GM19397 (cell line): ENCODE results near the gene NALCN.

Experiments
- ATAC-seq: cut with Tn5 transposase; IDR thresholded peaks from one replicate; pipeline ENCODE4 v1.9.1; 2021; ENCODE audit warnings: mild to moderate bottlenecking, moderate library complexity; ENCODE audit not compliant: unreplicated experiment

The NALCN gene

GRCh38 chr13:101053301-101054093, 362.8 kb downstream of the NALCN start:
- no peak for ATAC-seq

- no peak for ATAC-seq
These were observed 367.0 kb downstream of the NALCN start for GRCh38 chr13:101049166-101049850.

- ATAC-seq, result no peak
These were observed 379.8 kb downstream of the NALCN start for GRCh38 chr13:101036546-101036945.

GRCh38 chr13:101035119-101035620, 381.1 kb downstream of the NALCN start:
- no peak for ATAC-seq

DNA sequence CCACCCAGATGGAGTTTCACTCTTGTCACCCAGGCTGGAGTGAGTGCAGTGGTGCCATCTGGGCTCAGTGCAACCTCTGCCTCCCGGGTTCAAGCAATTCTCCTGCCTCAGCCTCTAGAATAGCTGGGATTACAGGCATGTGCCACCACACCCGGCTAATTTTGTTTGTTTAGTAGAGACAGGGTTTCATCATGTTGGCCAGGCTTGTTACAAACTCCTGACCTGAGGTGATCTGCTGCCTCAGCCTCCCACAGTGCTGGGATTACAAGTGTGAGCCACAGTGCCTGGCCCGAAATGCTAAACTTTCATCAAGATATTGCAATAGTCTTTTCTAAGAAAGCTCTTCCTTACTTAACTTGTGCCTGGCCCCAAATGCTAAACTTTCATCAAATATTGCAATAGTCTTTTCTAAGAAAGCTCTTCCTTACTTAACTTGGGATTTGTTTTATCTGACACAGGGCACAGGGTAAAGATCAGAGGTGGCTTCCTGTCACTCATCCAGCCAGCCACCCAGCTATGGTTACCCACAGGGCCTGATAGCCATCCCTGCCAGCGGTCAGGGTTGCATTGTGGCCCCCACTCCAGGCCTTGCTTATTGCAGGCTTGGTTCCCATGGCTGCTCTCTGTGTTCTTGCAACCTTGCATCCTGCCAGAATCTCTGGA, 389.4 kb downstream of the NALCN start:
- ATAC-seq, result no peak

GRCh38 chr13:101026328-101026727, 390.0 kb downstream of the NALCN start:
- ATAC-seq, result no peak

- no peak for ATAC-seq
These were observed 390.4 kb downstream of the NALCN start for GRCh38 chr13:101025925-101026324.

GRCh38 chr13:101025519-101025918, 390.8 kb downstream of the NALCN start:
- ATAC-seq, result no peak

DNA sequence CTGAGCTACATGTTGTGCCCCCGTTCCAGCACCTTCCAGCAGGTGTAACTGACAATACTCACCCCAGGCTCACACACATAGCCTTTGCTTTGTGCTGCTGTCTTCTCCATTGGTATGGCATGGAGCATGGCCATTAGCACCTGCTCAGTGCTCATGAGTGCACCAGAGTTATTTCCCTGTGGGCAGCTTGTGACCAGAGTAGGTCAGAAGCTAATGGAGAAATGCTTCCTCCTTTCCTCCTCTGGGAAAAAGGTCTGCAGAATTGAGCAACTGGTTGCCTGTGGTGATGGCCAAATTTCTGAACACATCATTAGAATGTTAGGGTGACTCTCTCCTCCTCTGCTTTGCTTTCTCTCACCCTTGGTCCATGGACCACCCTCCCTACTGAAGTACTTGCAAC, 397.2 kb downstream of the NALCN start:
- no peak for ATAC-seq

DNA sequence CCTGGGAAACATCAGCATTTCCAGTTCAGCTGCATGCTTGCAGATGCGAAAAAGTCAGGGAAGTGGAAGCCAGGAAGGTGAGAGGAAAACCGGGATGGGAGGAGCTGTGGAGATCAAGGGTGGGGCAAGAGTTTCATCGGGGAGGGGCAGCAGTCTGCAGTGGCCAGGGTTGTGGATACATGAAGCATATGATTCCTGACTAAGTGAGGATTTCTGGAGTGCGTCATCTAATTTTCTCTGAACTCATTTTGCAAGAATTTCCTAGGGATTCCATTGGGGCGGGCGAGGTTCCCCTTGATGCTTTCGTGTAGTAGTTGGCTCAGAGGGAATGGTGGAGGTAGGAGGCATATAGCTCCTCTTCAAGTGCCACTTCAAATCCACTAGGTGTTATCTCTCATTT, 397.6 kb downstream of the NALCN start:
- ATAC-seq, result no peak

- no peak for ATAC-seq
These were observed 399.0 kb downstream of the NALCN start for GRCh38 chr13:101017123-101017872.

GRCh38 chr13:101016475-101016874, 399.8 kb downstream of the NALCN start:
- ATAC-seq, result no peak

GRCh38 chr13:101013245-101013644, 403.1 kb downstream of the NALCN start:
- ATAC-seq, result no peak

- ATAC-seq, result no peak
These were observed 406.2 kb downstream of the NALCN start for GRCh38 chr13:101010100-101010499.

DNA sequence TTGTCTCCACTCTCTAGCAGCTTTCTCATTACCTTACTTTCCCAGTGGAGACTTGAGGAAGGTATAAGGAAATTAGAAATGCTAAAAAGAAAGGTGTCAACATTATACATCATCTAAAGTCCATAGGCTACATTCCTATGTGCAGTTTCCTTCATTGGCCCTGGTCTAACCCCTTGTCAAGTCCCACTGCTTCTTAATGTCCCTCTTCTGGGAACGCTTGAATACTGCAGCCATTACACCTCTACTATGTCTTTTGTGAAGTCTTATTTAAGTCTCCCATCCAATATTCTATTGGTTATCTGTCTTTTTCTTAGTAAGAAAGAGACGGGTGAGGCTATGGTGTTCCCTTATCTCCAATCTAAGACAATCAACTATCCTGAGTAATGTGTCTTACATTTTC, 409.1 kb downstream of the NALCN start:
- no peak for ATAC-seq
